Naive thymus-derived CD4-positive, alpha-beta T cell (primary cell): ENCODE measurements around the gene ZG16B. TPM values are rescaled to one million over a fixed set of nuclear protein-coding genes. Genes with fewer than 3 reads are reported as not detected.

ENCODE experiments used
- ATAC-seq: fragments of 150-1000 bp; cut with Tn5 transposase; 2 replicates; pipeline ENCODE4 v1.10.0; 2021; ENCODE audit warnings: mild to moderate bottlenecking, moderate library complexity
- CTCF ChIA-PET: fragments of 350-600 bp; sonication (Branson Sonifier 250); formaldehyde crosslinking; loops from one replicate; lab custom pipeline; 2021; ENCODE audit warnings: antibody characterized with exemption; lab: Charles Lee
- POLR2A ChIA-PET: fragments of 350-600 bp; sonication (Branson Sonifier 250); formaldehyde crosslinking; loops from one replicate; lab custom pipeline; 2021; ENCODE audit warnings: antibody characterized with exemption, inconsistent platforms; lab: Charles Lee
- DNase-seq, 9 donors: peaks; one replicate each; pipeline versions ENCODE4 v3.0.0 to v3.0.0-alpha.2; 2020 to 2022; ENCODE audit warnings: mixed read lengths in 1 of 9
- H3K27ac ChIP-seq: one replicate; pipeline ENCODE4 v1.7.0; 2013; ENCODE audit warnings: mild to moderate bottlenecking, low read depth, low read length, moderate library complexity
- H3K27me3 ChIP-seq, 2 donors: one replicate each; pipeline ENCODE4 v1.7.0; 2013; ENCODE audit warnings: low read length in 2 of 2, mild to moderate bottlenecking in 2 of 2, moderate library complexity in 2 of 2; ENCODE audit not compliant: control insufficient read depth in 2 of 2, insufficient read depth in 2 of 2
- H3K36me3 ChIP-seq, 3 experiments: 1 replicate in 2 of 3; 2 replicates in 1 of 3; pipeline ENCODE4 v1.7.0; 2013; ENCODE audit warnings: low read length in 3 of 3, mild to moderate bottlenecking in 3 of 3, moderate library complexity in 1 of 3; ENCODE audit not compliant: insufficient read depth in 3 of 3, control insufficient read depth in 2 of 3
- H3K4me1 ChIP-seq, 2 donors: one replicate each; pipeline ENCODE4 v1.7.0; 2013; ENCODE audit warnings: low read length in 2 of 2, mild to moderate bottlenecking in 2 of 2, moderate library complexity in 1 of 2; ENCODE audit not compliant: control insufficient read depth in 2 of 2, insufficient read depth in 2 of 2
- H3K4me3 ChIP-seq: 2 replicates; pipeline ENCODE4 v1.7.0; 2013; ENCODE audit warnings: mild to moderate bottlenecking, low read length
- H3K9me3 ChIP-seq, 3 experiments: 1 replicate in 2 of 3; 2 replicates in 1 of 3; pipeline ENCODE4 v1.7.0; 2013; ENCODE audit warnings: low read length in 3 of 3; ENCODE audit not compliant: control insufficient read depth in 2 of 3
- H3K27ac Mint-ChIP-seq, 9 donors: one replicate each; pipeline ENCODE4 v1.8.0; 2020 to 2022; ENCODE audit warnings: mixed read lengths in 9 of 9, mild to moderate bottlenecking in 8 of 9, moderate library complexity in 5 of 9, inconsistent platforms in 2 of 9
- H3K27me3 Mint-ChIP-seq, 5 donors: one replicate each; pipeline ENCODE4 v1.8.0; 2021 to 2022; ENCODE audit warnings: mixed read lengths in 5 of 5, mild to moderate bottlenecking in 1 of 5
- H3K36me3 Mint-ChIP-seq, 5 donors: one replicate each; pipeline ENCODE4 v1.8.0; 2020 to 2022; ENCODE audit warnings: mixed read lengths in 5 of 5, mild to moderate bottlenecking in 3 of 5, inconsistent platforms in 1 of 5
- H3K4me1 Mint-ChIP-seq, 7 donors: one replicate each; pipeline ENCODE4 v1.8.0; 2020 to 2022; ENCODE audit warnings: mixed read lengths in 7 of 7, mild to moderate bottlenecking in 3 of 7, inconsistent platforms in 1 of 7
- H3K4me3 Mint-ChIP-seq, 10 donors: one replicate each; pipeline ENCODE4 v1.8.0; 2020 to 2022; ENCODE audit warnings: mild to moderate bottlenecking in 10 of 10, mixed read lengths in 10 of 10, moderate library complexity in 6 of 10, inconsistent platforms in 2 of 10
- H3K9me3 Mint-ChIP-seq, 11 donors: one replicate each; pipeline ENCODE4 v1.8.0; 2020 to 2022; ENCODE audit warnings: mixed read lengths in 11 of 11, mild to moderate bottlenecking in 4 of 11, inconsistent platforms in 1 of 11, moderate library complexity in 1 of 11
- intact Hi-C, 2 donors: fragments of 100-400 bp; cut with micrococcal nuclease; formaldehyde crosslinking; loops; one replicate each; pipeline ENCODE4 v1.15.1; 2023
- polyA plus RNA-seq, 2 donors: library from polyadenylated mRNA; unstranded; fragments of 300-500 nt; fragmentation: Illumina TruSeq; gene quantifications; one replicate each; pipeline ENCODE4 v1.2.3, GENCODE V29; 2021
- total RNA-seq, 6 experiments: library from RNA in 5 of 6; stranded (reverse) in 5 of 6; gene quantifications; 1 replicate in 5 of 6; 2 replicates in 1 of 6; pipeline ENCODE4 v1.2.3 and lab custom pipeline; 2021 to 2026

Gene ZG16B
- total and polyA plus RNA-seq, 7 experiments from 2014 or later, result 2.3 to 17.2 TPM; not detected in 5

DNA sequence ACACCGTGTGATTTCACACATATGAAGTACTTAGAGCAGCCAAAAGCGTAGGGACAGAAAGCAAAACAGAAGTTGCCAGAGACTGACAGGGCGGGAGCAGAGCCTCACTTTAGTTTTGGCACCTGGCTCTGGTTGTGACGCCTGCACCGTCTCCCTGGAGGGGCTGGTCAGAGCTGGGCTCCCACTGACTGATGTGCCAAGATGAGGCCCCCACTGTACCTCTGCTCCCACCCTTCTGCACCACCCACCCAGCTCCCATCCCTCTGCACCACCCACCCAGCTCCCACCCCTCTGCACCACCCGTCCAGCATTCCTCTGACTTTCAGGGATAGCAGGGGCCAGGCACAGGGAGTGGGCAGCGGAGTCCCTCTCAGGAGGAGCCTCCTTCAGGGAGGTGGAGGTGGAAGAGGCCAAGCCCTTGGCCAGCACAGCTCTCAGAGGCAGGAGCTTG, 16.3 kb upstream of the ZG16B start:
- H3K9me3 Mint-ChIP-seq, result peaks cover 0 to 9% (median 3%) of the 10 kb centered on the region in 11 donors
- CTCF ChIA-PET, result interaction anchor here (0.7 kb wide), 1 partner anchor 525 kb away, joined by 3 read pairs; no protein-coding TSS in a partner anchor
- peaks cover 0 to 19% (median 9%) of the 10 kb centered on the region in 5 donors for H3K27me3 Mint-ChIP-seq
- Histone ChIP-seq H3K4me3 (no peak overlapping the region), H3K27me3 (no peaks in the 10 kb centered on the region), H3K9me3 (no peaks in the 10 kb centered on the region), H3K4me1 (no peaks in the 10 kb centered on the region), H3K36me3 (no peaks in the 10 kb centered on the region), H3K27ac (no peak overlapping the region)
- H3K4me1 Mint-ChIP-seq, result peaks cover 0 to 1% (median 0%) of the 10 kb centered on the region in 7 donors
- peaks cover 0 to 3% (median 0%) of the 10 kb centered on the region in 5 donors for H3K36me3 Mint-ChIP-seq
- H3K27ac Mint-ChIP-seq, result no peak overlapping the region
- DNase-seq (no peak), ATAC-seq (no peak)
- intact Hi-C loops, result no loop called here
- no peak overlapping the region for H3K4me3 Mint-ChIP-seq
- POLR2A ChIA-PET, result no interaction called here

GRCh38 chr16:2814551-2815298, 15.4 kb upstream of the ZG16B start:
- Mint-ChIP-seq H3K27me3 (peaks cover 0 to 12% (median 0%) of the 10 kb centered on the region in 5 donors), H3K4me3 (no peak overlapping the region), H3K36me3 (no peaks in the 10 kb centered on the region), H3K27ac (no peak overlapping the region), H3K9me3 (peaks cover 0 to 2% (median 0%) of the 10 kb centered on the region in 11 donors), H3K4me1 (peaks cover 0 to 1% (median 0%) of the 10 kb centered on the region in 7 donors)
- Histone ChIP-seq H3K36me3 (no peaks in the 10 kb centered on the region), H3K27ac (no peak overlapping the region), H3K4me1 (no peaks in the 10 kb centered on the region), H3K27me3 (no peaks in the 10 kb centered on the region), H3K9me3 (no peaks in the 10 kb centered on the region), H3K4me3 (no peak overlapping the region)
- no peak for ATAC-seq
- intact Hi-C loops, result no loop called here
- POLR2A ChIA-PET, result no interaction called here
- DNase-seq, result no peak
- CTCF ChIA-PET, result no interaction called here

DNA sequence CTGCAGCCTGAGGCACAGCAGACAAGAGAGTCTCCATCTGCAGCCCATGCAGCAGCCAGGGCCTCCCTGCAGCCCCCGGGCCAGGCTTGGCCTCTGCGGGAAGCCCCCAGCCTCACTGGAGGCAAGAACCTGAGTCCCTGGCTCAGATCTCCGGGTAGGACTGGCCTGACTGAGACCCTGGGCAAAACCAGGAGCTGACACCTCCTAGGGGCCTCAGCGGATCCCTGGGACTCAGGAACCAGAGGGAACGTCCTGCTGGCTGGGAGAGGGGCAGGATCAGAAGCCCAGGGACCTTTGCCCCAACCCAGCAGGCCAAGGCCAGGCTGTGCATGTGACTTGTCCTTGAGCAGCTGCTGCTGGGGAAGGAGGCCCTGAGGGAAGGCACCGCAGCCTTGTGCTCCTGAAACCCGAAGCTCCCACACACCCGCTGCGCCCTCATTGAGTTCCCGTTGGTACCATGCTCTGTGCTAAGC, 14.8 kb upstream of the ZG16B start:
- H3K9me3 Mint-ChIP-seq, result no peaks in the 10 kb centered on the region
- Histone ChIP-seq H3K36me3 (no peaks in the 10 kb centered on the region), H3K27me3 (no peaks in the 10 kb centered on the region), H3K4me1 (no peaks in the 10 kb centered on the region), H3K9me3 (no peaks in the 10 kb centered on the region), H3K4me3 (no peak overlapping the region), H3K27ac (no peak overlapping the region)
- no peak overlapping the region for H3K4me3 Mint-ChIP-seq
- ChIA-PET POLR2A (no interaction called here), CTCF (no interaction called here)
- H3K4me1 Mint-ChIP-seq, result peaks cover 0 to 1% (median 0%) of the 10 kb centered on the region in 7 donors
- H3K27ac Mint-ChIP-seq, result no peak overlapping the region
- no peak for ATAC-seq
- DNase-seq, result no peak
- peaks cover 0 to 7% (median 0%) of the 10 kb centered on the region in 5 donors for H3K27me3 Mint-ChIP-seq
- intact Hi-C loops, result no loop called here
- no peaks in the 10 kb centered on the region for H3K36me3 Mint-ChIP-seq

DNA sequence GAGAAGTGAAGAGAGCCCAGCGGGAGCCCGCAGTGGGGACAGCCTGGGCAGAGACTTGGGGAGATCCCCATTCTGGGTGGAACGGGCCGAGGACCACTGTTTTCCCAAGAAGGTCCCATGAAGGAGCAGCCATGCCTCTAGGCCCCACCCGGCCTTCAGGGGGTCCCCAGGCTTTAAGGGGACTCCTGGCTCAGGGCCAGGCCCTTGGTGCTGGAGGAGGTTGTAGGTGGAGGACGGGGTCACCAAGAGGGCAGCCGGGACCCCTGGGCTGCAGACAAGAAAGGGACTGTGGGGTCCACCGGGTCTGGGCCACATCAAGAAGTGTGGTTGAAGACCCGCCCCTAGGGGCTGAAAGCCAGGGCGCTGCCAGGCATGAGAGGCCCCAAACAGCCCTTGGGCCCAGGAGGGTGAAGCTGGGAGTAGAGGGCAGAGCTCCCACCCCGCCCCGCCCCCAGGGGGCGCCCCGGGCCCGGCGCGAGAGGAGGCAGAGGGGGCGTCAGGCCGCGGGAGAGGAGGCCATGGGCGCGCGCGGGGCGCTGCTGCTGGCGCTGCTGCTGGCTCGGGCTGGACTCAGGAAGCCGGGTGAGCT, 13.3 kb upstream of the ZG16B start, which contains the start of gene PRSS21:
Gene PRSS21, plus strand, starts transcription at position 487 of the 589 bp plus-strand sequence. Its CDS starts 32 bp downstream, at position 519.
- Mint-ChIP-seq H3K4me3 (peak within 1 kb of the TSS in 3 of 10 donors; percentile 16 to 59 (median 43)), H3K36me3 (no peaks in the 10 kb centered on the region), H3K9me3 (no peaks in the 10 kb centered on the region), H3K27ac (peak within 1 kb of the TSS in 1 of 9 donors; percentile 58), H3K27me3 (peaks cover 0 to 3% (median 0%) of the 10 kb centered on the region in 5 donors), H3K4me1 (peaks cover 0 to 1% (median 0%) of the 10 kb centered on the region in 7 donors)
- ATAC-seq, result no peak
- peak in 6 of 9 donors; percentile 13 to 43 (median 19) for DNase-seq
- intact Hi-C loops, result no loop called here
- no peaks in the 10 kb centered on the region for H3K36me3 ChIP-seq
- H3K4me3 ChIP-seq, result no peak within 1 kb of the TSS
- H3K4me1 ChIP-seq, result no peaks in the 10 kb centered on the region
- no peaks in the 10 kb centered on the region for H3K27me3 ChIP-seq
- ChIA-PET CTCF (no interaction called here), POLR2A (no interaction called here)
- H3K9me3 ChIP-seq, result no peaks in the 10 kb centered on the region
- H3K27ac ChIP-seq, result no peak within 1 kb of the TSS

GRCh38 chr16:2817340-2818271, 12.5 kb upstream of the ZG16B start:
- H3K4me3 ChIP-seq, result no peak overlapping the region
- intact Hi-C loops, result no loop called here
- Mint-ChIP-seq H3K4me1 (peaks cover 0 to 1% (median 0%) of the 10 kb centered on the region in 7 donors), H3K4me3 (peak overlapping the region in 2 of 10 donors; percentile 16 to 69), H3K9me3 (no peaks in the 10 kb centered on the region), H3K27ac (peak overlapping the region in 1 of 9 donors; percentile 58), H3K36me3 (no peaks in the 10 kb centered on the region), H3K27me3 (peaks cover 0 to 3% (median 0%) of the 10 kb centered on the region in 5 donors)
- no peaks in the 10 kb centered on the region for H3K36me3 ChIP-seq
- H3K9me3 ChIP-seq, result no peaks in the 10 kb centered on the region
- no peaks in the 10 kb centered on the region for H3K27me3 ChIP-seq
- no peak overlapping the region for H3K27ac ChIP-seq
- DNase-seq (no peak), ATAC-seq (no peak)
- POLR2A ChIA-PET, result interaction anchor here (0.6 kb wide), 1 partner anchor 67 kb away, joined by 3 read pairs; no protein-coding TSS in a partner anchor
- H3K4me1 ChIP-seq, result no peaks in the 10 kb centered on the region
- CTCF ChIA-PET, result no interaction called here

DNA sequence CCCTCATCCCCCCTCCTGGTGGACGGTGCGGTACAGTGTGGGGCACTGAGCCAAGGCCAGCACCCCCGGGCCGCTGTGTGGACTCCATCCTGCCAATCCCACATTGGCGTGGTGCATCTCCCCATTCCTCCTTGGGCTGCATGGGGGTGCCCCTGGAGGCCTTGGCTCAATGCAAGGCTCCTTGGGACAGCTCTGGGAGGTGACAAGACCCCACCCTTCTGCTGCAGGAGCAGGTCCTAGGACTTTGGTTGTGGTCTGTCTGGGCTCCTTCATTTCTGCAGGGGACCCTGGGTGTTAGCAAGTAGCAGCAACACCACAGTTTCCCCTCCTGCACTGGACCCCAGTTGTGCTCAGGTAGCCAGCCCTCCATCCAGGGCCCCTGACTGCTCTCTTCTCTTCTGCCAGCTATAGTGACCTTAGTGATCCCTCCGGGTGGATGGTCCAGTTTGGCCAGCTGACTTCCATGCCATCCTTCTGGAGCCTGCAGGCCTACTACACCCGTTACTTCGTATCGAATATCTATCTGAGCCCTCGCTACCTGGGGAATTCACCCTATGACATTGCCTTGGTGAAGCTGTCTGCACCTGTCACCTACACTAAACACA, 11.7 kb upstream of the ZG16B start:
- H3K36me3 Mint-ChIP-seq, result no peaks in the 10 kb centered on the region
- H3K9me3 Mint-ChIP-seq, result no peaks in the 10 kb centered on the region
- DNase-seq, result no peak
- Histone ChIP-seq H3K27me3 (no peaks in the 10 kb centered on the region), H3K4me3 (no peak overlapping the region), H3K36me3 (no peaks in the 10 kb centered on the region), H3K4me1 (no peaks in the 10 kb centered on the region), H3K9me3 (no peaks in the 10 kb centered on the region), H3K27ac (no peak overlapping the region)
- no peak for ATAC-seq
- ChIA-PET CTCF (no interaction called here), POLR2A (interaction anchor here (0.6 kb wide), 1 partner anchor 68 kb away, joined by 3 read pairs; no protein-coding TSS in a partner anchor)
- intact Hi-C loops, result no loop called here
- peaks cover 0 to 1% (median 0%) of the 10 kb centered on the region in 7 donors for H3K4me1 Mint-ChIP-seq
- peak overlapping the region in 2 of 9 donors; percentile 47 to 51 for H3K27ac Mint-ChIP-seq
- peaks cover 0 to 6% (median 0%) of the 10 kb centered on the region in 5 donors for H3K27me3 Mint-ChIP-seq
- peak overlapping the region in 3 of 10 donors; percentile 1 to 69 (median 9) for H3K4me3 Mint-ChIP-seq
